ENCODE data around the gene KLHDC1. TPM values are rescaled to one million over a fixed set of nuclear protein-coding genes. Genes with fewer than 3 reads are reported as not detected.
A peak's percentile ranks its signal among the peaks of the same experiment; 100 is the strongest.

The KLHDC1 gene
- total and polyA plus RNA-seq, 2 experiments from 2014 or later = 4.1 to 5.0 TPM

DNA sequence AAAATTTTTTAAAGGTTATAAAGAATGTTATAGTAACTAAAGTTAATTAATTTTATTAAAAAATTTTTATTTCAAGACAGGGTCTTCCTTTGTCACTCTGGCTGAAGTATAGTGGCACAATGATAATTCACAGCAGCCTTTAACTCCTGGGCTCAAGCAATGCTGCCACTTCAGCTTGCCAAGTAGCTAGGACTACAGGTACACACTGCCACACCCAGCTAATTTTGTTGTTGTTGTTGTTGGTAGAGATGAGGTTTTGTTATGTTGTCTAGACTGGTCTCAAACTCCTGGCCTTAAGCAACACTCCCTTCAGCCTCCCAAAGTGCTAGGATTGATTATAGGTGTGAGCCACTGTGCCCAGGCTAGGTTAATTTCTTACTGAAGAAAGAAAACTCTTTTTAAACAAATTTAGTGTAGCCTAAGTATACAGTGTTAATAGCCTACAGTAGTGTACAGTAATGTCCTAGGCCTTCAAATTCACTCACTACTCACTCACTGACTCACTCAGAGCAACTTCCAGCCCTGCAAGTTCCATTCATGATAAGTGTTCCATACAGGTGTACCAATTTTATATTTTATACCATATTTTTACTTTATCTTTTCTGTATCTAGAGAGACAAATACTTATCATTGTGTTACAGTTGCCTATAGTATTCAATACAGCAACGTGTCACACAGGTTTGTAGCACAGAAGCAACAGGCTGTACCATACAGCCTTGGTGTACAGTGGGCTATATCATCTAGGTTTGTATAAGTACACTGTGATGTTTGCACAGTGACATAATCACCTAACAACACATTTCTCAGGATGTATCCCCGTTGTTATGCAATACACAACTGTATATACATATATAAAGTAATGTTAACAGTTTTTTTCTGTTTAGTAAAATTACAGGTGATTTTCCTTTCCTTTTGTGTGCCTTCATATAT lies 33.1 kb upstream of the KLHDC1 start:
- in situ Hi-C loops (cut with MboI) = no loop called here

DNA sequence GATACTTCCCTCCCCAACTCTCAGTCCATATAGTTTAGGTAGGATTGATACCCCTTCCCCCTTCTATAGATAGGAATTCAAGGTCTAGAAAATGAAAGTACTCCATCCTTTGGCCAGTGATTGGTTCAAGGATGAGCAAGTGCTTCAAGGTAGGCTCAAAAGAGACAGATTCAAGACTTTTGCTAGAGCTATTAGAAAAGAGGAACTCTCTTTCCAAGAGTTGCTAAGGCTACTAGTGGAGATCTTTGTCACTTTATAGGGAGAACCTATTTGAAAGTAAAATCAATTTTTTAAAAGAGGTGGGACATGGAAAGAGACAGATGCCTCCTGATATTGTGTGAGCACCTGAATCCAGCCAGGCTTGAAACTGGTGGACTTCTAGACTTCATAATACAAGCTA lies 22.4 kb upstream of the KLHDC1 start:
- in situ Hi-C loops (cut with MboI) = no loop called here
- H3K9me2 ChIP-seq (ENCODE audit: insufficient read depth) = no peaks in the 10 kb centered on the region
- TF ChIP-seq EZH2phosphoT487 (IDR thresholded peaks at IDR 0.05; ENCODE audit: insufficient read depth, low read depth) (no peak), EZH2 (IDR thresholded peaks at IDR 0.05; ENCODE audit: insufficient read depth, poor library complexity, severe bottlenecking) (no peak)
- H3K4me2 ChIP-seq (ENCODE audit: unreplicated experiment) = no peak overlapping the region
- no peak overlapping the region for H3K4me3 ChIP-seq
- H4K20me1 ChIP-seq (ENCODE audit: insufficient read depth) = no peaks in the 10 kb centered on the region
- H3K9me3 ChIP-seq (ENCODE audit: low read depth) = no peaks in the 10 kb centered on the region
- no peak for DNase-seq
- H3K27me3 ChIP-seq (replicated peaks; ENCODE audit: insufficient read depth) = no peaks in the 10 kb centered on the region
- no peaks in the 10 kb centered on the region for H3K79me2 ChIP-seq (ENCODE audit: insufficient read depth)
- no peaks in the 10 kb centered on the region for H3F3A ChIP-seq (ENCODE audit: insufficient read depth)
- no peak overlapping the region for H2AFZ ChIP-seq
- H3K4me1 ChIP-seq (ENCODE audit: insufficient read depth) = no peaks in the 10 kb centered on the region
- no peak overlapping the region for H3K27ac ChIP-seq
- H3K9ac ChIP-seq = no peak overlapping the region
- no peaks in the 10 kb centered on the region for H3K36me3 ChIP-seq (ENCODE audit: low read depth)

More for the DNA sequence above, 33.1 kb upstream of the KLHDC1 start:
- Histone ChIP-seq H3K4me1 (ENCODE audit: insufficient read depth) (peaks cover 5% of the 10 kb centered on the region; the same call in 1 of the 2 replicates), H3K27me3 (replicated peaks; ENCODE audit: insufficient read depth) (no peaks in the 10 kb centered on the region), H3K9ac (no peak overlapping the region), H4K20me1 (ENCODE audit: insufficient read depth) (no peaks in the 10 kb centered on the region), H3F3A (ENCODE audit: insufficient read depth) (no peaks in the 10 kb centered on the region), H3K4me3 (no peak overlapping the region), H3K27ac (no peak overlapping the region), H2AFZ (no peak overlapping the region), H3K4me2 (ENCODE audit: unreplicated experiment) (no peak overlapping the region), H3K9me2 (ENCODE audit: insufficient read depth) (no peaks in the 10 kb centered on the region), H3K9me3 (ENCODE audit: low read depth) (no peaks in the 10 kb centered on the region), H3K36me3 (ENCODE audit: low read depth) (no peaks in the 10 kb centered on the region), H3K79me2 (ENCODE audit: insufficient read depth) (no peaks in the 10 kb centered on the region)
- no peak for TF ChIP-seq EZH2phosphoT487 (IDR thresholded peaks at IDR 0.05; ENCODE audit: insufficient read depth, low read depth)
- no peak for TF ChIP-seq EZH2 (IDR thresholded peaks at IDR 0.05; ENCODE audit: insufficient read depth, poor library complexity, severe bottlenecking)
- DNase-seq = no peak
- WGBS, 2 experiments (ENCODE audit: low coverage in 1 of 2, low lambda C conversion rate in 2 of 2, missing lambda C conversion rate in 2 of 2) = 96 to 98% methylated on average over 2 of the region's 2 CpGs

DNA sequence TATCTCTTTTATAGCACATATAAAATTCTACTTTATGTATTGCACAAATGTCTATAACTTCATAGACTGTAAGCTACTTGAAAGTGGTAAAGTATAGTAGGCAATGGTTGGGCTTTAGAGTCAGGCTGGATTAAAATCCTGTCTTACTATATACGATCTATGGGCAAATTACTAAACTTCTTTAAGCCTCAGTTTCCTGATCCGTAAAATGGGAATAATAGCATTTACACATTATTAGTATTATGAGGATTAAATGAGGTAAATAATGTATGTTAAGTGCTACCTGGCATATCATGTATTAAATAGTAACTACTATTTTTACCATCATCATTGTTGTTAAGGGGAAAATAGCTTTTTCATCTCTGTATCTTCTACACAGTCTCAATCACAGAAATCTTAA lies 19.3 kb upstream of the KLHDC1 start:
- H3K27ac ChIP-seq = no peak overlapping the region
- no peaks in the 10 kb centered on the region for H3K36me3 ChIP-seq (ENCODE audit: low read depth)
- DNase-seq = no peak
- in situ Hi-C loops (cut with MboI) = no loop called here
- no peak overlapping the region for H3K4me3 ChIP-seq
- no peaks in the 10 kb centered on the region for H3K79me2 ChIP-seq (ENCODE audit: insufficient read depth)
- no peaks in the 10 kb centered on the region for H3K9me3 ChIP-seq (ENCODE audit: low read depth)
- no peaks in the 10 kb centered on the region for H3K9me2 ChIP-seq (ENCODE audit: insufficient read depth)
- H3K4me2 ChIP-seq (ENCODE audit: unreplicated experiment) = no peak overlapping the region
- no peaks in the 10 kb centered on the region for H3F3A ChIP-seq (ENCODE audit: insufficient read depth)
- WGBS, 2 experiments (ENCODE audit: low coverage in 1 of 2, low lambda C conversion rate in 2 of 2, missing lambda C conversion rate in 2 of 2) = 96 to 98% methylated on average over 2 of the region's 2 CpGs
- no peak overlapping the region for H3K9ac ChIP-seq
- TF ChIP-seq EZH2phosphoT487 (IDR thresholded peaks at IDR 0.05; ENCODE audit: insufficient read depth, low read depth) (no peak), EZH2 (IDR thresholded peaks at IDR 0.05; ENCODE audit: insufficient read depth, poor library complexity, severe bottlenecking) (no peak)
- H4K20me1 ChIP-seq (ENCODE audit: insufficient read depth) = no peaks in the 10 kb centered on the region
- no peaks in the 10 kb centered on the region for H3K27me3 ChIP-seq (replicated peaks; ENCODE audit: insufficient read depth)
- H3K4me1 ChIP-seq (ENCODE audit: insufficient read depth) = no peaks in the 10 kb centered on the region
- H2AFZ ChIP-seq = no peak overlapping the region

DNA sequence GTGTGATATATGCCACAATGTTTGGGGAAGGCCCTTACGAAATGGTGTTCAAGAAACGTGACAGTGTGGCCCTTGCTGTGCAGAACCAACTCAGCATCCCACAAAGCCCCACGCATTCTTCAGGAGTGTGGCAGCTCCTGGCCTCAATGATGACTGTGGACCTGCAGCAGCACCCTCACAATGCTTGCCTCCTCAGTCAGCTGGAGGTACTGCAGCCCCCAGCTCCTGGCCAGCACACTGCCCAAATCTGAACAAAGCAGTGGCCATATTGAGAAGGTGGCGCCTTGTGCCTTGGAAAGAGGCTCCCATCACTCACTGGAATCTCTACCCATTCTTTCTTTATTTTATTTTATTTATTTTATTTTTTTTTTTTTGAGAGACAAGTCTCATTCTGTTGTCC lies 15.3 kb upstream of the KLHDC1 start:
- DNase-seq = peak; percentile 24

More for the DNA sequence above, 15.3 kb upstream of the KLHDC1 start:
- in situ Hi-C loops (cut with MboI) = no loop called here
- TF ChIP-seq EZH2phosphoT487 (IDR thresholded peaks at IDR 0.05; ENCODE audit: insufficient read depth, low read depth) (no peak), EZH2 (IDR thresholded peaks at IDR 0.05; ENCODE audit: insufficient read depth, poor library complexity, severe bottlenecking) (no peak)
- Histone ChIP-seq H3K36me3 (ENCODE audit: low read depth) (no peaks in the 10 kb centered on the region), H4K20me1 (ENCODE audit: insufficient read depth) (no peaks in the 10 kb centered on the region), H3K27me3 (replicated peaks; ENCODE audit: insufficient read depth) (no peaks in the 10 kb centered on the region), H3K79me2 (ENCODE audit: insufficient read depth) (no peaks in the 10 kb centered on the region), H2AFZ (no peak overlapping the region), H3K9me2 (ENCODE audit: insufficient read depth) (no peaks in the 10 kb centered on the region), H3K9ac (no peak overlapping the region), H3K9me3 (ENCODE audit: low read depth) (no peaks in the 10 kb centered on the region), H3K4me2 (ENCODE audit: unreplicated experiment) (no peak overlapping the region), H3K27ac (no peak overlapping the region), H3F3A (ENCODE audit: insufficient read depth) (no peaks in the 10 kb centered on the region), H3K4me3 (no peak overlapping the region), H3K4me1 (ENCODE audit: insufficient read depth) (no peaks in the 10 kb centered on the region; the same call in 1 of the 2 replicates)
- 97 to 98% methylated on average over 4 of the region's 4 CpGs for WGBS, 2 experiments (ENCODE audit: low coverage in 1 of 2, low lambda C conversion rate in 2 of 2, missing lambda C conversion rate in 2 of 2)

Data from GM23248 (cell line).